Kidney tubule cell (primary cell): Measurements from ENCODE around the gene ECHS1.

ENCODE experiments used
- DNase-seq: peaks from one replicate; pipeline ENCODE4 v3.0.0-alpha.2; 2018; ENCODE audit warnings: low spot score

Gene ECHS1

GRCh38 chr10:133358162-133358924 lies 14.8 kb downstream of the ECHS1 start:
- DNase-seq, result no peak

GRCh38 chr10:133357285-133358161 lies 15.6 kb downstream of the ECHS1 start, which contains the start of gene FUOM:
Gene FUOM (minus strand): TSS chr10:133358019. CDS start chr10:133358007, 12 bp downstream.
- peak; percentile 46 for DNase-seq

- no peak for DNase-seq
These were observed 16.4 kb downstream of the ECHS1 start for GRCh38 chr10:133356549-133357284.

GRCh38 chr10:133355991-133356390 lies 17.2 kb downstream of the ECHS1 start:
- no peak for DNase-seq

- DNase-seq, result no peak
These were observed 17.9 kb downstream of the ECHS1 start for GRCh38 chr10:133355266-133355665.

- no peak for DNase-seq
These were observed 18.4 kb downstream of the ECHS1 start for GRCh38 chr10:133354672-133355240.

- DNase-seq, result no peak
These were observed 19.1 kb downstream of the ECHS1 start for GRCh38 chr10:133353988-133354605.

- no peak for DNase-seq
These were observed 19.8 kb downstream of the ECHS1 start for GRCh38 chr10:133353202-133353959.

GRCh38 chr10:133351408-133352318 lies 21.5 kb downstream of the ECHS1 start:
- DNase-seq, result no peak

GRCh38 chr10:133350950-133351329 lies 22.2 kb downstream of the ECHS1 start:
- DNase-seq, result no peak

GRCh38 chr10:133350283-133350949 lies 22.7 kb downstream of the ECHS1 start:
- no peak for DNase-seq

GRCh38 chr10:133349577-133350011 lies 23.6 kb downstream of the ECHS1 start:
- no peak for DNase-seq

GRCh38 chr10:133349160-133349568 lies 24.0 kb downstream of the ECHS1 start:
- DNase-seq, result no peak

GRCh38 chr10:133347710-133348517 lies 25.2 kb downstream of the ECHS1 start:
- DNase-seq, result no peak

- DNase-seq, result no peak
These were observed 26.7 kb downstream of the ECHS1 start for GRCh38 chr10:133346413-133346812.

GRCh38 chr10:133344236-133344635 lies 28.9 kb downstream of the ECHS1 start:
- DNase-seq, result no peak

- DNase-seq, result no peak
These were observed 29.6 kb downstream of the ECHS1 start for GRCh38 chr10:133343558-133343957.

GRCh38 chr10:133342942-133343341 lies 30.2 kb downstream of the ECHS1 start:
- no peak for DNase-seq
